AML-193 (cell line): Measurements from ENCODE around the gene NUP133.

Source experiments
- DNase-seq, 2 experiments: peaks; one replicate each; lab custom pipeline; 2025; lab: John Stamatoyannopoulos, UW

The NUP133 gene

GRCh38 chr1:229452956-229453801, 55.0 kb downstream of the NUP133 start:
- DNase-seq = peak; percentile 12 to 44

DNA sequence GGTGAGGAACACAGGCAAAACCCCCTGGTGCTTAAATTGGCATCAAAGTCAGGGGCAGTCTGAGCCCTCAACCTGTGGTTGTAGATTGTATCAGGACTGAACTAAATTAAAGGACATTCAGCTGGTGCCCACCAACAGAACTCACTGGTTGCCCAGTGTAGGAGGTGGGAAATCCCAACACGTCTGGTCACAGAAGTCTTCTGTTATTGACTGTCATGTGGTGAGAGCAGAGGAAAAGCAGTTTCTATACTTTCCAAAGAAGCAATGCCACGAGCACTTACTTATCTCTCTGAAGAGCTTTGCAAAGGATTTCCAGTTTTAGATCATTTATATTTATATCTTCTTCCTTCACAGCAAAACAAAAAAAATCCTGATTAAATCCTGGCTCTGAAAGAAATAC, 59.3 kb downstream of the NUP133 start:
- no peak for DNase-seq

GRCh38 chr1:229448354-229448753, 59.8 kb downstream of the NUP133 start:
- no peak for DNase-seq

DNA sequence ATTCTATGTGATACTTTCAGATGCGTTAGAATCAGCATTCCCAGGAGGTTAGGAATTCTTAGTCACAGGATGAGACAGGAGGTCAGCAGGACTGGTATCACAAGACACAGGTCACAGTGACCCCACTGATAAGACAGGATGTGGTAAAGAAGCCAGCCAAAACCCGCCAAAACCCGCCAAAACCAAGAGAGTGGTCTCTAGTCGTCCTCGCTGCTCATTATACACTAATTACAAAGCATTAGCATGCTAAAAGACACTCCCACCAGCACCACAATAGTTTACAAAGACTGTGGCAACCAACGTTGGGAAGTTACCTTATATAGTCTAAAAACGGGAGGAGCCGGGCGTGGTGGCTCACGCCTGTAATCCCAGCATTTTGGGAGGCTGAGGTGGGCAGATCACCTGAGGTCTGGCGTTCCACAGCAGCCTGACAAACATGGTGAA, 60.3 kb downstream of the NUP133 start:
- DNase-seq = no peak

- no peak for DNase-seq
Measured at GRCh38 chr1:229445828-229446227, 62.3 kb downstream of the NUP133 start.

GRCh38 chr1:229440851-229441537, 67.1 kb downstream of the NUP133 start:
- DNase-seq = no peak

GRCh38 chr1:229438021-229438420, 70.1 kb downstream of the NUP133 start:
- DNase-seq = no peak

- DNase-seq = no peak
Measured at GRCh38 chr1:229437443-229437842, 70.7 kb downstream of the NUP133 start.

- DNase-seq = no peak
Measured at GRCh38 chr1:229436201-229436600, 71.9 kb downstream of the NUP133 start.

DNA sequence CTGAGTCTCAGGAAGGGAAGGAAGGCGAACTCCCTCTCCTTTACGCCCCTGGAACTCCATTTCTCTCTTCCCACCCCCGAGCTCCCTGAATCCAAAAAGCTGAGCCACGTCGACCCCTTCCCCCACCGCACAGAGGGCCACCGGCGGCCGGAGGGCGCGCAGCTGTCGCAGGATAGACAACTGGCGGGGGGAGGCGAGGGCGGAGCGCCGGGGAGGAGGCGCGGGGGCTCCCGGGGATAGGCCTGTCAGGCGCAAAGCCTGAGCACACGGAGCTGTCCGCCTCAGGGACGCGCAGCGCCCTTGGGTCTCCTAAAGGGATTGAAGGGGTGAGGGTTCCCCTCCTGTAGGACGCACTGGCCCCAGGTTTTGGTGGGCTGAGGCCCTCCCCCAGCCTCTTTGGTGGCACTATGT, 73.5 kb downstream of the NUP133 start:
- DNase-seq = no peak

- DNase-seq = no peak
Measured at GRCh38 chr1:229434005-229434640, 74.0 kb downstream of the NUP133 start, which contains the start of gene ACTA1. ACTA1 (minus strand) TSS chr1:229434094; CDS start chr1:229433115, 979 bp downstream.

DNA sequence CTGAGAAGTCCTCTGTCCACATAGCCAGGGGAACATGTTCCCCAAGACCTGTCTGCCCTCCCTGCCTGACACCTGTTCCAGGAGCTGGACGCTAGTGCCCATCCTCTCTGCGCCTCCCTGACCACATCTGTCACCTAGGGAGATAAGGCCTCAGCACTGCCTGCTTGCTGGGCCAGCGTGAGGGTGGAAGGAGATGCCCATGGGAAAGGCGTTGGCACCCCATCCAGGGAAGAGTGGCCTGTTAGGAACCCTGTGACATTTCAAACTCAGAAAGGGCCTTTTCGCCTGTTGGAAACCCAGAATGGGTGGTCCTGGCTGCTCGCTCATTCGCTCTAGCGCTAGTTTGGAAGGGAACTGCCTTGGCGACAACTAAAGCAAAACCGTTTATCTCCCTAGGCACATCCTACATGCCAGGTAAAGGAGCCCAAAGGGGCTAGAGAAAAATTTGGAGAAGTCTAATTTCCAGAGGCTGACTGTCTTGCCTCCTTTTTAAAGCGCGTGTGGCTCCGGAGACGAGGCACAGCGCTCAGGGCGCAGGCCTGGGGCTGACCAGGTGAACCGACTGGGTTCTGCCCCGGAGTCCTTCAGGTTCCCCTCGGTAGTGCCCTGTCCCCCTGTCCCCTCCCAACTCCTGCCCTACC, 74.7 kb downstream of the NUP133 start:
- no peak for DNase-seq

DNA sequence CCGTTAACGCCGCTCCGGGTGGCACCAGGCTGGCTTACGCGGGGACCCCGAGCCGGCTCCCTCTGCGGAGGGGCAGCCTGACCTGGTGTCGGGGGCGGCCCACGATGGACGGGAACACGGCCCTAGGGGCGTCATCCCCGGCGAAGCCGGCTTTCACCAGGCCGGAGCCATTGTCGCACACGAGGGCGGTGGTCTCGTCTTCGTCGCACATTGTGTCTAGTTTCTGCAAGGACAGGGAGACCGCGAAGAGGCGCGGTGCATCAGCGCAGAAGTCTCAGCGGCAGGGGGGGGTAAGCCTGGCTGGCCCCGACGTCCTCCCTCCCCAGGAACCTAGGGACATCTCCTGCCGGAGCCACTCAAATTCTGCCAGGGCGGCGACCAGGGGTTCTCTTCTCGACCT, 75.2 kb downstream of the NUP133 start:
- DNase-seq = no peak

DNA sequence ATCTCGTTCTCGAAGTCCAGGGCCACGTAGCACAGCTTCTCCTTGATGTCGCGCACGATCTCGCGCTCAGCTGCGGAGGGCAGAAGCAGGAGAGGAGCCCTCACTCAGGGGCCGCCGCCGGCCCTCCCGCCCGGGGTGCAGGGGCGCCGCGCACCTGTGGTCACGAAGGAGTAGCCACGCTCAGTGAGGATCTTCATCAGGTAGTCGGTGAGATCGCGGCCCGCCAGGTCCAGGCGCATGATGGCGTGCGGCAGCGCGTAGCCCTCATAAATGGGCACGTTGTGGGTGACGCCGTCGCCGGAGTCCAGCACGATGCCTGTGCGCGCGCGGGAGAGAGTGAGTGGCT, 76.1 kb downstream of the NUP133 start:
- no peak for DNase-seq

DNA sequence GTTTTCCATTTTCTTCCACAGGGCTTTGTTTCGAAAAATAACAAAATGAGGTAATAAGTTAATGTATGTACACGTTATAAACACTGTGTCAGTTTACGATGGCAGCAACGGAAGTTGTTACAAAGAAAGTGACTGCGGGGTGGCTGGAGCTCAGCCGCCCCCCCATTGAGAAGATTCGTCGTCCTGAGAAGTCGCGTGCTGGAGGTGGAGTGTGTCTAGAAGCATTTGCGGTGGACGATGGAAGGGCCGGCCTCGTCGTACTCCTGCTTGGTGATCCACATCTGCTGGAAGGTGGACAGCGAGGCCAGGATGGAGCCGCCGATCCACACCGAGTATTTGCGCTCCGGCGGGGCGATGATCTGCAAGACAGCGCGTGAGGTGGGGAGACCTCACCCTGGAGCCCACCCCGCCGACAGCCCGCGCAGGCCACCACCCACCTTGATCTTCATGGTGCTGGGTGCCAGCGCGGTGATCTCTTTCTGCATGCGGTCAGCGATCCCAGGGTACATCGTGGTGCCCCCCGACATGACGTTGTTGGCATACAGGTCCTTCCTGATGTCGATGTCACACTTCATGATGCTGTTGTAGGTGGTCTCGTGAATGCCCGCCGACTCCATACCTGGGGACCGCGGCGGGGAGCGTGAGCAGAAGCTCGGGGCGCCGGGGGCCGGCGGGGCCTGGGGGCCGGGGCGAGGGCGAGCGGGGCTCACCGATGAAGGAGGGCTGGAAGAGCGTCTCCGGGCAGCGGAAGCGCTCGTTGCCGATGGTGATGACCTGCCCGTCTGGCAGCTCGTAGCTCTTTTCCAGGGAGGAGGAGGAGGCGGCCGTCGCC, 76.6 kb downstream of the NUP133 start:
- DNase-seq = no peak

DNA sequence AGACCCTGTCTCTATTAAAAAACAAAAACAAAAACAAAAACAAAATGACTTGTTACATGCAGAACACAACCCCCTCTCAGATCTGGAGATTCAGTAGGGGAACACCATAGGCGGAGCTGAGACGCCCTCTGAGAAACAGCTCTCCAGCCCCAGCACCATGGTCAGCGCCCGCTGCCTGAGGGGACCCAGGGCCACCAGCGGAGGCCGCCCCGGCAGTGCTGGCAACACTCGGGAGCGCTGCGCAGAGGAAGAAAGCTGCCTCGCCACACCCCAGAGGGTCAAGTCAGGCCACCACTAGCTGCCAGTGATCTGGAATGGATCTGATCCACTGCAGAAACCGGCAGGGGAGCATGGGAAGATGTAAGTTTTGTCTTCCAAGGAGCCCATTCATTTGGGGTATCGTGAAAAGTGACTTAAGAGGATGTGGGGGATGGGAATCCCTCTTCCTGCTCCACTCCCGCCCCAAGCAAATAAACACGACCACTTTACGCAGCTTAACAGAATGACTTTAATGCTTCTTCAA, 77.3 kb downstream of the NUP133 start:
- no peak for DNase-seq

DNA sequence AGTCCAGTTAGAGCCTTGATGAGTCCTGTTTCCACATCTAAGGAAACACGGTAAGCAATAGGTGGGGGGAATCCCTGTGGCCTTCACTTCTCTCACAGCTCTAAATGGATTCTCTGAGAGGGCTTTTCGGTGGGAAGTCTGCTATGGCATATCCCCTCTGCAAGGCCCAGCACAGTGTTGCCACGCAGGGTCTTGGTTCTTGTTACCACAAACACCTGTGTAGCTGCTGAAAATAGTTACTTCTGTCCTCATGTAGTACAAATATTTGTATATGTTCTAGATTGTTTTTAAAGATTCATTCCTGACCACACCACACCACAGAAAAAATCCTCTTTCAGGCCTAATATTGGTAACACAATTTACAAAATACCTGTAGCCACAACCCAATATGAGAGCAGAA, 79.9 kb downstream of the NUP133 start:
- DNase-seq = no peak

DNA sequence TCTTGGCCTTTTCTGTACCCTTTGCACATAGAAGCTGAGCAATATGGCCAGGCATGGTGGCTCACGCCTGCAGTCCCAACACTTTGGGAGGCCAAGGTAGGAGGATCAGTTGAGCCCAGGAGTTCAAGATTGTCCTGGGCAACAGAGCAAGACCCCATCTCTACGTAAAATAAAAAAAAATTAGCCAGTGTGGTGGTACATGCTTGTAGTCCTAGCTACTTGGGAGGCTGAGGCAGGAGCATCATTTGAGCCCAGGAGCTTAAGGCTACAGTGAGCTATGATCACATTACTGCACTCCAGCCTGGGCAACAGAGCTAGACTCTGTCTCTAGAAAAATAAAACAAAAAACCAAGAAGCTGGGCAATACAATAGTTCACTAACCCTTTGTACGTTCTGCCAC, 80.6 kb downstream of the NUP133 start:
- DNase-seq = no peak

DNA sequence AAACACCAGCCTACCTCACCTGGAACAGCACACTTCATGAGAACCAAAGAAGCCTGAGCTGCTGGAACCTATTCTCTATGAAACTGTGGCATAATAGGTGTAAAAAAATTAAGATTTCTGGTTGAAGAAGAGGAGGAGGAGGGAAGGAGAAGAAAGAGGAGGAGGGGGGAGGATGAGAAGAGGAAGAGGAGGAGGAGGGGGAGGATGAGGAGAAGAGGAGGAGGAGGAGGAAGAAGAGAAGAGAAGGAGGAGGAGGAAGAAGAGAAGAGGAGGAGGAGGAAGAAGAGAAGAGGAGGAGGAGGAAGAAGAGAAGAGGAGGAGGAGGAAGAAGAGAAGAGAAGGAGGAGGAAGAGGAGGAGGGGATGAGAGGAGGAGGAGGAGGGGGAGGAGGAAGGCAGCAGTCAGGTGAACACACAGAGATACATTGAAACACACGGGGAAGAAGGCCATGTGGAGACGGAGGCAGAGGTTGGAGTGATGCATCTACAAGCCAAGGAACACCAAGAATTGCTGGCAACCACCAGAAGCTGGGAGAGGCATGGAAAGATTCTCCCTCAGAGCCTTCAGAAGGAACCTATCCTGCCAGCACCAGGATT, 82.5 kb downstream of the NUP133 start:
- no peak for DNase-seq

GRCh38 chr1:229420765-229421164, 87.4 kb downstream of the NUP133 start:
- DNase-seq = no peak

DNA sequence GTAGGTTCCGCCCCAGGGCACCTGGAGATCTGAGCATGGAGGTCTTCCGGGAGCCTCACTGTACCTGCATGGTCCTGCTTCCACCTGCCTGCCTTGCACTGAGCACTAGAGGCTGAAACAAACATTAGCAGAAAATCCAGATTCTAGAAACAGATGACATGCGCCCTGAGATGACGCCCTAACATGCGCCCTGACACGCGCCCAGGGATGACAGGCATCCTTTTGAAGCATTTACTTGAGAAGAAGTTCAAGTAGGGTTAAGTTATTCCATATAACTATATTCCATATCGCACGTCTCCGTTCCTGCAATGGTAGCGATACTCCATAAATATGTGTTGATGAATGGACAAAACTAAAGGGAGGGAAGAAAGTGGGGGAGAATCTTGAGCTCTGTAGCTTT, 87.9 kb downstream of the NUP133 start:
- DNase-seq = no peak
